NCI-H524 (cell line): ENCODE data around the gene PEAR1.

Source experiments
- DNase-seq, 2 experiments: peaks; one replicate each; lab custom pipeline; 2025; lab: John Stamatoyannopoulos, UW

PEAR1 gene

GRCh38 chr1:156882543-156882942, 11.0 kb upstream of the PEAR1 start:
- DNase-seq = no peak

GRCh38 chr1:156883919-156884318, 9.6 kb upstream of the PEAR1 start:
- DNase-seq = no peak

- DNase-seq = no peak
Measured at GRCh38 chr1:156884560-156885184, 8.8 kb upstream of the PEAR1 start.

- no peak for DNase-seq
Measured at GRCh38 chr1:156885314-156885713, 8.2 kb upstream of the PEAR1 start.

GRCh38 chr1:156885880-156886355, 7.6 kb upstream of the PEAR1 start:
- no peak for DNase-seq

GRCh38 chr1:156886583-156887281, 6.8 kb upstream of the PEAR1 start:
- DNase-seq = no peak

- no peak for DNase-seq
Measured at GRCh38 chr1:156887317-156887716, 6.2 kb upstream of the PEAR1 start.

GRCh38 chr1:156887734-156888133, 5.8 kb upstream of the PEAR1 start:
- no peak for DNase-seq

- peak; percentile 48 to 73 for DNase-seq
Measured at GRCh38 chr1:156889802-156890580, 3.5 kb upstream of the PEAR1 start.

GRCh38 chr1:156892190-156893047, 1.1 kb upstream of the PEAR1 start:
- DNase-seq = peak; percentile 67 to 81

GRCh38 chr1:156894001-156894400, 483 bp downstream of the PEAR1 start:
- DNase-seq = no peak

- DNase-seq = no peak
Measured at GRCh38 chr1:156894711-156895454, 1.4 kb downstream of the PEAR1 start.

- DNase-seq = no peak
Measured at GRCh38 chr1:156895455-156895812, 1.9 kb downstream of the PEAR1 start.

GRCh38 chr1:156895927-156896326, 2.4 kb downstream of the PEAR1 start:
- DNase-seq = no peak

- no peak for DNase-seq
Measured at GRCh38 chr1:156896490-156897033, 3.0 kb downstream of the PEAR1 start.

GRCh38 chr1:156897078-156897825, 3.7 kb downstream of the PEAR1 start:
- DNase-seq = no peak

- DNase-seq = no peak
Measured at GRCh38 chr1:156898161-156898566, 4.6 kb downstream of the PEAR1 start.

- DNase-seq = no peak
Measured at GRCh38 chr1:156898971-156899664, 5.6 kb downstream of the PEAR1 start.

- no peak for DNase-seq
Measured at GRCh38 chr1:156899956-156900718, 6.6 kb downstream of the PEAR1 start.
